ENCODE data around the gene ACBD6.
"Not testable (repeated sequence)": the region's sequence is repeated elsewhere in the genome, so short reads cannot be mapped to it uniquely, and the experiment has no call there.

The ACBD6 gene
- total RNA-seq: 52.7 to 56.8 reads per million in 2 donors

- DNase-seq: peak; percentile 65
These were observed at the start of gene ACBD6 for GRCh38 chr1:180502361-180503279. Gene ACBD6 (minus strand): TSS chr1:180502577. CDS start chr1:180502266, 311 bp downstream.

GRCh38 chr1:180551997-180552396 lies 49.6 kb upstream of the ACBD6 start:
- DNase-seq: no peak

DNA sequence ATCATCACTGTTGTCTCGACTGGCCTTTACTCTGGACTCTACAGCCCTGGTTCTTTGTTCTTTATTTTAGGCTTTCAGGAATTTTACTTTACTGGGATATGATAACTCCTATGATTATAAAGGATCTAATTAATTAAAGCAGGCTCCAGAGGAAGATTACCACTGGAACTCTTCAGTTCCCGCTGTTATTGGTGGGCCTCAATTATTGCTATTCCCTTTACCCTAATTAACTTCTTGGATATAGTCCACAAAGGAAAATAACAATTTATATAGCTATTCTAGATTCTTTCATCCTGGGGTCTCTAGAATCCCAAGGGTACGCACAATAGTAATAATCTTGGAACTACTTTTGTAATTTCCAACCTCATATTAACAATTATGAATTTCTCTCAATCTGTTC lies 47.9 kb upstream of the ACBD6 start:
- DNase-seq: no peak

GRCh38 chr1:180549770-180550169 lies 47.4 kb upstream of the ACBD6 start:
- DNase-seq: not testable (repeated sequence)

DNA sequence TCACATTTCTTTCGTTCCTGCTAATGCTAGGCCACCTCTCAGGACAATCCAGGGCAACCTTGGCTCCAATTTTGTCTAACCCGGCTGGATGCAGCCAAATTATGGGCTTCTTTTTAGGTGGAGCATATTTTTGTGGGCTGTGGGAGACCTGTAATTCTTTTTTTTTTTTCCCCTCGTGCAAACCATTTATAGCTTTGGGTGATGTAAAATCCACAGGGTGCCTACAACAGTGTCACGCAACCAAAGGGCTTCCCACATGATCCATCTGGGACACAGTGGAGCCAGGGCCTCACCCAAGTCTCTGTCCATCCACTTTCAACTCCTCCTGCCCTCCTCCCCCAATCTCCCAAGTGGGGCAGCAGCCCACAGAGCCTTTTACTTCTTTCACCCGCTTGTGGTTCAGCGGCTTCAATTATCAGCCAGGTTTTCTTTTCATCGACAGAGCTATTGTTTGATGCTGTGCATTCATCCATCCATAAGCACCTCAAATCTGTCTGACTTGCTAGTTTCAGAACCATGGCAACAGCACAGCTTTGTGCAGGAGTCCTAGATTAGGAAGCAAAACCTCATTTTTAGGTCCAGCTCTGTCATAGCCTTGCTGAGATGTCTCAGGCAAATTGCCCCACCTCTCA lies 46.4 kb upstream of the ACBD6 start:
- no peak for DNase-seq

- DNase-seq: no peak
These were observed 43.6 kb upstream of the ACBD6 start for GRCh38 chr1:180545991-180546390.

- DNase-seq: no peak
These were observed 41.7 kb upstream of the ACBD6 start for GRCh38 chr1:180544050-180544449.

GRCh38 chr1:180542838-180543145 lies 40.4 kb upstream of the ACBD6 start:
- DNase-seq: no peak

DNA sequence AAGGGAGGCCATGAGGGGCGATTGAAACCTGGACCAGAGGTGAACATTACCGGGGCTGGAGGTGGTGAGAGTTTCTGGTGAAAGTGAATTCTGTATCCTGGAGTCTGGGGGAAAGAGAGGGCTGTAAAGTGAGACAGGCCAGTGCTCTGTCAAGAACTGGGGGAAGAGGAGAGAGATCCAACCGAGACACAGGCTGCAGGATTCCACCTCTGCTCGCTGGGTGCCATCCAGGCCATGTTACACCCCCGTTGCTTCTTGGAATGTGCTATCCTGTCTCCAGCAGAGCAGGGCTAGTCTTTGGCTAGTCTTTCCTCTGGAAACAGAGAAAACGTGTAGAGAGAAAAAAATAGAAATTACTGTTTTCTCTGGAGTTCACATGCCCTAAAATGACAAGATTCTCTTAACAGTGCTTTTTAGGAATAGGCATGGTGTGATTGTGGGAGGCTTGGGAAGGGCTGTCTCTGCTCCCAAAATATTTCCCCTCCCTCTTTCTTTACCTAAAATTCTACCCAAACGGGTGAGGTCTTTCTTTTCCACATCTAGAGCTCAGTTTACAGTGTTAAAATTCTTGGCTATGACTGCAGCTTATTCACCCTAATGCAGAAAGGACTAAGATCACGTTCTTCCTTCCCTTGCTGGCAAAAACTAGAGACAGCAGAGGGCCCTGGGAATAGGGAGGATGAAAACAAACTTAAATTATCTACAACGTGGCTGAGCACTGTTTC lies 39.9 kb upstream of the ACBD6 start:
- no peak for DNase-seq

GRCh38 chr1:180540697-180541594 lies 38.6 kb upstream of the ACBD6 start:
- DNase-seq: no peak

DNA sequence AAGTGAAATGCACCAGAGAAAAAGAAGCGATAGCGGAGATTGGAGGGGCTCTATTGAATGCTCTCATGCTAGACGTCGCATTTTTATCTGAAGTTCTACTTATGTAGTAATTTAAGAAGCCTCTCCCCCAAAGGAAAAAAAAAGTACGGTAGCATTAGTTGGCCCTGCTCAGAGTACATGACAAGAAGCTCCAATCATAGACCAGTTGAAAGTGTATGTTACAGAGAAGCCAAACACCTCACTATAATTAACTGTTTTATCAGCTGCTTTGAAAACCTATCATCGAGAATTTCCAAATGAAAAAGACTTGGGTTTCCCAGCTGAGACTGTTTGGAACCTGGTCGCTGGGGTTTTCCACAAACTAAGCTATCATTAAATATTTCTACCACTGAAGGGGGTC lies 36.8 kb upstream of the ACBD6 start:
- no peak for DNase-seq

- DNase-seq: no peak
These were observed 34.5 kb upstream of the ACBD6 start for GRCh38 chr1:180536821-180537372.

GRCh38 chr1:180535418-180535999 lies 33.1 kb upstream of the ACBD6 start:
- DNase-seq: no peak

GRCh38 chr1:180534214-180534613 lies 31.8 kb upstream of the ACBD6 start:
- no peak for DNase-seq

DNA sequence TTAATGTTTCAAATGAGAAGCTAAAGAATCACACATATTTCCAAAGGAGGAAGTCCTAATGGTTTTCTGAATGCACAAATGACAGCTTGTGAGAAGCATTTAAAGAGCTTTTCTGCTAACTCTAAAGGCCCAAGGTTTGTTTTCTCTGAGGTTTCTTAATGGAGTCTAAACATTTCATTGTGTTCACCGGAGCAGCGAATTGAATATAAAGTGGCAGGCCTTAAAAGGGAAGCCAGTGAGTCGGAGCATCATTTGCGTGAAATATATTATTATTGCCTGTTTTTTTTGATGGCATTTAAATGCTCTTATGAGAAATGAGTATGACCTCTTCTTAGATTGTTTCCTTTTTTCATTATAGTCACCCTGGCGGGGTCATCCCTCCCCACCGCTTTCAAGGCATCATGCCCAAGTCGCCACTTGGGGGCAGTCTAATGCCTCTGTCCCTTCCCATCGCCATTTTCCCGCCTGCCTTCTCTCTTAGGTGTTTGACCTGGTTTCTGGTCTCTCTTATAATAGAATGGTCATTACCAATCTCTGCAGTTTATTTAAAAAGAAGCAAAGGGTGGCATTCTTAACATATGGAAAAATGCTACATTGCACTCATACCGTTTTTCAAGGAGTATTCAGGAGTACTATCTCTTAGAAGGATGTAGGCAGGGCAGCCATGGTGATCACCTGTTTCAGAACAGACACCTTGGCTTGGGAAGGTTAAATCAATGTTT lies 31.1 kb upstream of the ACBD6 start:
- no peak for DNase-seq

DNA sequence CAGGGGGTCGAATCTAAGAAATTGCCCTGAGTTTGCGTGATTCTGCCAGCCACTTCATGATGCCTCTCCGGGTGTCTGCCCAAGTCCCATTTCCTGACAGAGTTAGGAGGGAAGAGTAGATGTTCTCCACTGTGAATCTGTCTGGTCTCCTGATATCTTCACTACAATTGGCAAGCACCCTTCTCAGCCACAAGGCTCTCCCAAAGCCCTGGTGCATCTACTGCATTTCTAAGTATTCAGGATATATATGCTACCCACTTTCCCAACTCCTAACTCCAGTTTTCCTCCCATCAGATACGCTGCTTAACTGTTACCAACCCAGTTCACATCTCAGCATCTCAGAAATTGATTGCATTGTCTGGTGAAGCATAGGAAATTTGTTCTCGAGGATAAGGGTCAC lies 30.5 kb upstream of the ACBD6 start:
- no peak for DNase-seq

GRCh38 chr1:180530501-180530900 lies 28.1 kb upstream of the ACBD6 start:
- DNase-seq: no peak

GRCh38 chr1:180528868-180529470 lies 26.6 kb upstream of the ACBD6 start:
- DNase-seq: no peak

GRCh38 chr1:180527101-180527669 lies 24.8 kb upstream of the ACBD6 start:
- no peak for DNase-seq

- DNase-seq: no peak
These were observed 23.3 kb upstream of the ACBD6 start for GRCh38 chr1:180525715-180526039.

All from activated gamma-delta T cell (primary cell).